HG03095 (cell line): ENCODE measurements around the gene LRRTM1.

Experiments used
- ATAC-seq: cut with Tn5 transposase; IDR thresholded peaks from one replicate; pipeline ENCODE4 v1.9.1; 2021; ENCODE audit warnings: moderate library complexity; ENCODE audit not compliant: unreplicated experiment

Gene LRRTM1

GRCh38 chr2:80302314-80303005 is 2.1 kb downstream of the LRRTM1 start:
- no peak for ATAC-seq

- ATAC-seq, result no peak
These were observed 2.6 kb downstream of the LRRTM1 start for GRCh38 chr2:80302001-80302313.

GRCh38 chr2:80300954-80301353 is 3.6 kb downstream of the LRRTM1 start:
- ATAC-seq, result no peak

GRCh38 chr2:80300346-80300745 is 4.2 kb downstream of the LRRTM1 start:
- ATAC-seq, result no peak

- no peak for ATAC-seq
These were observed 4.9 kb downstream of the LRRTM1 start for GRCh38 chr2:80299661-80300060.

GRCh38 chr2:80298954-80299353 is 5.6 kb downstream of the LRRTM1 start:
- no peak for ATAC-seq

GRCh38 chr2:80293039-80293438 is 11.5 kb downstream of the LRRTM1 start:
- no peak for ATAC-seq

GRCh38 chr2:80292474-80292873 is 12.1 kb downstream of the LRRTM1 start:
- no peak for ATAC-seq

- no peak for ATAC-seq
These were observed 12.9 kb downstream of the LRRTM1 start for GRCh38 chr2:80291656-80292055.

GRCh38 chr2:80288576-80288975 is 16.0 kb downstream of the LRRTM1 start:
- no peak for ATAC-seq

GRCh38 chr2:80281049-80281448 is 23.5 kb downstream of the LRRTM1 start:
- no peak for ATAC-seq

GRCh38 chr2:80280598-80280997 is 24.0 kb downstream of the LRRTM1 start:
- no peak for ATAC-seq

GRCh38 chr2:80269806-80270205 is 34.7 kb downstream of the LRRTM1 start:
- no peak for ATAC-seq

GRCh38 chr2:80266231-80266630 is 38.3 kb downstream of the LRRTM1 start:
- ATAC-seq, result no peak

- no peak for ATAC-seq
These were observed 45.3 kb downstream of the LRRTM1 start for GRCh38 chr2:80259292-80259691.

GRCh38 chr2:80258793-80259192 is 45.8 kb downstream of the LRRTM1 start:
- ATAC-seq, result no peak

- no peak for ATAC-seq
These were observed 46.2 kb downstream of the LRRTM1 start for GRCh38 chr2:80258341-80258740.

- no peak for ATAC-seq
These were observed 47.1 kb downstream of the LRRTM1 start for GRCh38 chr2:80257450-80257849.

GRCh38 chr2:80256782-80257167 is 47.8 kb downstream of the LRRTM1 start:
- ATAC-seq, result no peak

- no peak for ATAC-seq
These were observed 48.4 kb downstream of the LRRTM1 start for GRCh38 chr2:80255918-80256781.

GRCh38 chr2:80252294-80252986 is 52.1 kb downstream of the LRRTM1 start:
- no peak for ATAC-seq
